Endothelial cell of umbilical vein (primary cell): Measurements from ENCODE around the gene GLI3. TPM values are rescaled to one million over a fixed set of nuclear protein-coding genes. Genes with fewer than 3 reads are reported as not detected.

Source experiments
- BruUV-seq: library from RNA; stranded (reverse); fragments of 400-500 nt; replicated peaks from 2 replicates; lab custom pipeline; 2021; lab: Mats Ljungman, UMichigan
- CTCF ChIA-PET: fragments of 300-600, 350-600 bp; sonication (Branson Sonifier 250); formaldehyde crosslinking; loops from one replicate; lab custom pipeline; 2021; ENCODE audit warnings: antibody characterized with exemption, inconsistent platforms; lab: Charles Lee
- POLR2A ChIA-PET: fragments of 300-600, 350-600 bp; sonication (Branson Sonifier 250); formaldehyde crosslinking; loops from one replicate; lab custom pipeline; 2021; ENCODE audit warnings: antibody characterized with exemption, inconsistent platforms; lab: Charles Lee
- DNase-seq: peaks from one replicate; pipeline ENCODE4 v3.0.0-alpha.2; 2011; ENCODE audit warnings: low read depth, low spot score
- FAIRE-seq: peaks from 2 replicates; lab custom pipeline; 2011; peaks lifted over from hg19 to GRCh38; lab: Jason Lieb, UNC
- H2AFZ ChIP-seq: 2 replicates; pipeline ENCODE4 v1.6.0; 2012; ENCODE audit warnings: low read depth, low read length, control low read depth, inconsistent platforms
- H3K27ac ChIP-seq: 2 replicates; pipeline ENCODE4 v1.5.1; 2011; ENCODE audit warnings: low read depth, mild to moderate bottlenecking, control low read depth, low read length, moderate library complexity; ENCODE audit not compliant: insufficient read depth
- H3K27me3 ChIP-seq, 2 experiments: 2 replicates each; pipeline versions ENCODE4 v1.6.0 to v1.6.1; 2011; ENCODE audit warnings: low read length in 2 of 2, mixed read lengths in 1 of 2; ENCODE audit not compliant: control insufficient read depth in 2 of 2, insufficient read depth in 2 of 2
- H3K36me3 ChIP-seq, 2 experiments: 2 replicates in 1 of 2; 3 replicates in 1 of 2; pipeline ENCODE4 v1.5.1; 2011; ENCODE audit warnings: low read length in 2 of 2, mild to moderate bottlenecking in 1 of 2, moderate library complexity in 1 of 2; ENCODE audit not compliant: control insufficient read depth in 2 of 2, insufficient read depth in 2 of 2; ENCODE audit errors: extremely low read depth in 1 of 2
- H3K4me1 ChIP-seq: 3 replicates; pipeline ENCODE4 v1.5.1; 2011; ENCODE audit warnings: mild to moderate bottlenecking, low read length; ENCODE audit not compliant: control insufficient read depth, insufficient read depth; ENCODE audit errors: extremely low read depth
- H3K4me2 ChIP-seq: 2 replicates; pipeline ENCODE4 v1.6.1; 2011; ENCODE audit warnings: low read length, control low read depth, mixed read lengths; ENCODE audit not compliant: insufficient read depth
- H3K4me3 ChIP-seq, 3 experiments: fragments of 200-600 bp in 1 of 3; sonication (generic), shearing (Covaris generic) in 1 of 3; replicated peaks in 1 of 3; 2 replicates each; pipeline ENCODE4 v1.5.1; 2011 to 2016; ENCODE audit warnings: control low read depth in 3 of 3, low read length in 3 of 3, mild to moderate bottlenecking in 2 of 3, inconsistent platforms in 1 of 3, low read depth in 1 of 3, moderate library complexity in 1 of 3; ENCODE audit not compliant: insufficient read depth in 1 of 3
- H3K79me2 ChIP-seq: 2 replicates; pipeline ENCODE4 v1.6.0; 2012; ENCODE audit warnings: low read length, inconsistent platforms; ENCODE audit not compliant: control insufficient read depth, insufficient read depth
- H3K9ac ChIP-seq: replicated peaks from 2 replicates; pipeline ENCODE3; 2011; ENCODE audit warnings: low read length, control low read depth; ENCODE audit not compliant: insufficient read depth; ENCODE audit errors: extremely low read depth
- H3K9me1 ChIP-seq: replicated peaks from 3 replicates; pipeline ENCODE4 v1.6.0; 2011; ENCODE audit warnings: mild to moderate bottlenecking, low read length; ENCODE audit not compliant: control insufficient read depth, insufficient read depth; ENCODE audit errors: extremely low read depth
- H3K9me3 ChIP-seq: replicated peaks from 2 replicates; pipeline ENCODE4 v1.5.1; 2012; ENCODE audit warnings: low read length, inconsistent platforms; ENCODE audit not compliant: control insufficient read depth, insufficient read depth
- H4K20me1 ChIP-seq: replicated peaks from 2 replicates; pipeline ENCODE3; 2011; ENCODE audit warnings: mild to moderate bottlenecking, low read length; ENCODE audit not compliant: control insufficient read depth, insufficient read depth; ENCODE audit errors: extremely low read depth
- EZH2 ChIP-seq: IDR thresholded peaks from 2 replicates; pipeline ENCODE4 v1.6.1; 2012; ENCODE audit warnings: borderline replicate concordance, low read depth, mild to moderate bottlenecking, moderate library complexity, low read length, inconsistent platforms; ENCODE audit not compliant: severe bottlenecking
- FOS ChIP-seq: IDR thresholded peaks from 2 replicates; pipeline ENCODE4 v1.6.1; 2011; ENCODE audit warnings: mild to moderate bottlenecking, low read length, moderate library complexity, borderline replicate concordance; ENCODE audit not compliant: insufficient read depth
- GATA2 ChIP-seq: IDR thresholded peaks from 2 replicates; pipeline ENCODE4 v1.7.0; 2011; ENCODE audit warnings: low read depth, mild to moderate bottlenecking, moderate library complexity, mixed read lengths, low read length; ENCODE audit not compliant: insufficient read length, insufficient read depth
- JUN ChIP-seq: IDR thresholded peaks from 2 replicates; pipeline ENCODE4 v1.6.1; 2011; ENCODE audit warnings: borderline replicate concordance, low read depth; ENCODE audit not compliant: insufficient read length, insufficient read depth
- MYC ChIP-seq: IDR thresholded peaks from one replicate; pipeline ENCODE4 v1.6.1; 2011; ENCODE audit warnings: mild to moderate bottlenecking, low read depth, low read length
- POLR2A ChIP-seq: IDR thresholded peaks from 2 replicates; pipeline ENCODE4 v1.6.1; 2012; ENCODE audit warnings: low read depth, mild to moderate bottlenecking, control low read depth, low read length
- POLR2AphosphoS5 ChIP-seq: IDR thresholded peaks from 2 replicates; pipeline ENCODE4 v1.6.1; 2012; ENCODE audit warnings: low read depth, mild to moderate bottlenecking, control low read depth, low read length, moderate library complexity; ENCODE audit not compliant: insufficient read depth
- dilution Hi-C: fragments of 300-500 bp; cut with MboI; formaldehyde crosslinking; loops from one replicate; pipeline ENCODE4 v1.15.0; 2019; ENCODE audit warnings: low sequenced_read_pairs; ENCODE audit not compliant: extremely low pct_ligation_motif_present
- intact Hi-C: fragments of 100-400 bp; cut with micrococcal nuclease; formaldehyde crosslinking; loops from one replicate; pipeline ENCODE4 v1.10.0; 2022
- polyA plus RNA-seq, 4 experiments: library from polyadenylated mRNA; depleted of rRNA in 3 of 4; stranded (reverse) in 3 of 4; unstranded in 1 of 4; fragments of >200 nt; gene quantifications; 2 replicates each; pipeline versions ENCODE4 v1.2.1 to v1.2.3, GENCODE V29; 2011 to 2012; ENCODE audit warnings: missing spikeins in 1 of 4
- total RNA-seq: library from RNA; stranded (reverse); gene quantifications from 2 replicates; pipeline ENCODE4 v1.2.3, GENCODE V29; 2021
- TF ChIP-seq, protein P1 (sequence below), 2 donors: IDR thresholded peaks; 1 replicate in 1 of 2; 2 replicates in 1 of 2; pipeline ENCODE4 v1.5.1; 2011; ENCODE audit warnings: low read length in 2 of 2, mild to moderate bottlenecking in 2 of 2, moderate library complexity in 2 of 2, control low read depth in 1 of 2, inconsistent platforms in 1 of 2, low read depth in 1 of 2; ENCODE audit not compliant: insufficient read depth in 1 of 2; ENCODE audit errors: extremely low read depth in 1 of 2
- TF ChIP-seq, protein P2 (sequence below): IDR thresholded peaks from 2 replicates; pipeline ENCODE4 v1.6.1; 2011; ENCODE audit not compliant: insufficient read depth, insufficient read length

The GLI3 gene
- total and polyA plus RNA-seq, 2 donors (not counting 3 experiments of a cell fraction or from before 2014, with no cell fraction given), result 6.0 to 24.9 TPM

DNA sequence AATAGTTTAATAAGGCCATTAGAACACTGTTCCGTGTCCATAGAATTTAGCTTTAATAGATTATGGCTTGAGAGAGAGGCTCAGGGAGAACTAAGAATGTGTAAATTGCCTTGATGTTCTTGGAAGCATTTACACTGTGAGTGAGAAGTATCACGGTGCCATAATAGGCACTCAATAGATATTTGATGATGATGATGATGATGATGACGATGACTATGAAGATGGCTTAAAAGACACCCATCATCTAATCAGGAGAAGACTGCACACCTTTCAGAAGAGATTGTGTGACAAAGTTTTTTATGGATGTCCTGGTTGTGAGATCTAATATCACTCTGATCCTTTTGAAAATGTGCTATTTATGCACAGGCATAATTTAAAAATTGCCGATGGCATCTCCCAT lies 264.2 kb downstream of the GLI3 start:
- Histone ChIP-seq H2AFZ (no peak overlapping the region), H3K9me3 (no peaks in the 10 kb centered on the region), H3K4me3 (no peak overlapping the region), H3K9ac (no peak overlapping the region), H3K4me1 (no peaks in the 10 kb centered on the region), H4K20me1 (no peaks in the 10 kb centered on the region), H3K27me3 (no peaks in the 10 kb centered on the region), H3K4me2 (no peak overlapping the region), H3K27ac (no peak overlapping the region), H3K79me2 (no peaks in the 10 kb centered on the region), H3K36me3 (peaks cover 0 to 14% of the 10 kb centered on the region in 2 experiments), H3K9me1 (no peaks in the 10 kb centered on the region)
- ChIA-PET CTCF (no interaction called here), POLR2A (no interaction called here)
- intact Hi-C loops (no loop called here), dilution Hi-C loops (no loop called here)
- FAIRE-seq, result no peak
- TF ChIP-seq EZH2 (no peak), FOS (no peak), JUN (no peak), POLR2AphosphoS5 (no peak), GATA2 (no peak), MYC (no peak), POLR2A (no peak)
- TF ChIP-seq, protein P1, sequence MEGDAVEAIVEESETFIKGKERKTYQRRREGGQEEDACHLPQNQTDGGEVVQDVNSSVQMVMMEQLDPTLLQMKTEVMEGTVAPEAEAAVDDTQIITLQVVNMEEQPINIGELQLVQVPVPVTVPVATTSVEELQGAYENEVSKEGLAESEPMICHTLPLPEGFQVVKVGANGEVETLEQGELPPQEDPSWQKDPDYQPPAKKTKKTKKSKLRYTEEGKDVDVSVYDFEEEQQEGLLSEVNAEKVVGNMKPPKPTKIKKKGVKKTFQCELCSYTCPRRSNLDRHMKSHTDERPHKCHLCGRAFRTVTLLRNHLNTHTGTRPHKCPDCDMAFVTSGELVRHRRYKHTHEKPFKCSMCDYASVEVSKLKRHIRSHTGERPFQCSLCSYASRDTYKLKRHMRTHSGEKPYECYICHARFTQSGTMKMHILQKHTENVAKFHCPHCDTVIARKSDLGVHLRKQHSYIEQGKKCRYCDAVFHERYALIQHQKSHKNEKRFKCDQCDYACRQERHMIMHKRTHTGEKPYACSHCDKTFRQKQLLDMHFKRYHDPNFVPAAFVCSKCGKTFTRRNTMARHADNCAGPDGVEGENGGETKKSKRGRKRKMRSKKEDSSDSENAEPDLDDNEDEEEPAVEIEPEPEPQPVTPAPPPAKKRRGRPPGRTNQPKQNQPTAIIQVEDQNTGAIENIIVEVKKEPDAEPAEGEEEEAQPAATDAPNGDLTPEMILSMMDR (IDR thresholded peaks at IDR 0.05; ENCODE audit: extremely low read depth in 1 of 2, insufficient read depth in 1 of 2, low read depth in 1 of 2, low read length in 2 of 2), result no peak
- TF ChIP-seq, protein P2, sequence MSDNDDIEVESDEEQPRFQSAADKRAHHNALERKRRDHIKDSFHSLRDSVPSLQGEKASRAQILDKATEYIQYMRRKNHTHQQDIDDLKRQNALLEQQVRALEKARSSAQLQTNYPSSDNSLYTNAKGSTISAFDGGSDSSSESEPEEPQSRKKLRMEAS, result no peak
- BruUV-seq, result no TSS peak
- no peak for DNase-seq
